KOPT-K1 (cell line): ENCODE measurements around the gene C1orf167.

ENCODE experiments used
- H3K27ac ChIP-seq: fragments of 200-600 bp; sonication (generic); 2 replicates; pipeline ENCODE4 v1.5.1; 2016; ENCODE audit warnings: antibody characterized with exemption, mild to moderate bottlenecking, low read depth, low read length; ENCODE audit not compliant: poor library complexity, severe bottlenecking
- H3K36me3 ChIP-seq: fragments of 200-600 bp; sonication (generic); 2 replicates; pipeline ENCODE4 v1.5.1; 2017; ENCODE audit warnings: antibody characterized with exemption, mild to moderate bottlenecking, low read length, moderate library complexity; ENCODE audit not compliant: insufficient read depth
- H3K9me3 ChIP-seq: fragments of 200-600 bp; sonication (generic); 2 replicates; pipeline ENCODE4 v1.5.1; 2017; ENCODE audit warnings: antibody characterized with exemption, low read length, mild to moderate bottlenecking; ENCODE audit not compliant: insufficient read depth, poor library complexity, severe bottlenecking

Gene C1orf167

GRCh38 chr1:11836955-11837766, 75.2 kb downstream of the C1orf167 start:
- Histone ChIP-seq H3K36me3 (peaks cover 98% of the 10 kb centered on the region), H3K9me3 (no peaks in the 10 kb centered on the region)

DNA sequence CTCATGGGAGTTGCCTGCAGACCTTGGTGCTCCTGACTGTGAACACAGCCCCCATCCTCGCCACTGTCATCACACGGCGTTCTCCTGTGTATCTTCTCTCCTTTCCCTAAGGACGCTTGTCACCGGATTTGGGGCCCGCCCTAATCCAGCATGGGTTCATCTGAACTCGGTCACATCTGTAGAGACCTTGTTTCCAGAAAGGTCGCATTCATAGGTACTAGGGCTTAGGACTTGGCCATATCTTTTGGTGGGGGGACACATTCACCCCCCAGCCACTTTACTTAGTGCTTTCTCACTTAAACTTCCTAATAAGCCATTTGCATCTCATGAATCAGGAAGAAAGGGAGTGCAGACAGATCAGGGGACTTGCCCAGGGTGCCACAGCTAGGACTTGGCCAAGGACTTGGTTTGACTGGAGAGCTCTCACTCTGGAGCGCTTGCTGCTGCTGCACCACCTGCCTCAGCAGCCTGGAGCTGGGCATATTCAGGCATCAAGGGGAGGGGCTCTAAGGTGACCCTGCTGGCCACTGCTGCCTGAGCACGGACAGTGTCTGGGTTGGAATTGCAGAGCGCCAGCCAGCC, 75.9 kb downstream of the C1orf167 start:
- Histone ChIP-seq H3K9me3 (no peaks in the 10 kb centered on the region), H3K36me3 (peaks cover 97% of the 10 kb centered on the region), H3K27ac (no peak overlapping the region)

More at GRCh38 chr1:11836955-11837766, 75.2 kb downstream of the C1orf167 start:
- no peak overlapping the region for H3K27ac ChIP-seq

GRCh38 chr1:11838349-11839272, 76.6 kb downstream of the C1orf167 start:
- no peaks in the 10 kb centered on the region for H3K9me3 ChIP-seq
- H3K36me3 ChIP-seq: peaks cover 92% of the 10 kb centered on the region
- no peak overlapping the region for H3K27ac ChIP-seq
